Neural cell (in vitro differentiated cells): ENCODE data around the gene CCDC81. TPM values are rescaled to one million over a fixed set of nuclear protein-coding genes. Genes with fewer than 3 reads are reported as not detected.
"Not testable (repeated sequence)": the region's sequence is repeated elsewhere in the genome, so short reads cannot be mapped to it uniquely, and the experiment has no call there.

Experiments
- H2AFZ ChIP-seq: fragments of 200-600, 300-800 bp; sonication (generic), shearing (Covaris generic); 2 replicates; pipeline ENCODE4 v1.6.0; 2014; ENCODE audit warnings: low read depth, mild to moderate bottlenecking, antibody characterized with exemption, low read length, moderate library complexity
- H3F3A ChIP-seq: fragments of 200-600 bp; shearing (Covaris generic); 2 replicates; pipeline ENCODE4 v1.6.1; 2016; ENCODE audit warnings: mild to moderate bottlenecking, moderate library complexity, mixed read lengths, antibody characterized with exemption, low read length; ENCODE audit not compliant: insufficient read depth, poor library complexity, severe bottlenecking
- H3K27ac ChIP-seq: fragments of 200-600, 300-800 bp; sonication (generic), shearing (Covaris generic); 2 replicates; pipeline ENCODE4 v1.5.1; 2014; ENCODE audit warnings: mild to moderate bottlenecking, low read length, moderate library complexity
- H3K27me3 ChIP-seq: fragments of 300-800, 200-600 bp; sonication (generic), shearing (Covaris generic); 2 replicates; pipeline ENCODE4 v1.6.0; 2014; ENCODE audit warnings: mild to moderate bottlenecking, low read depth, low read length, moderate library complexity; ENCODE audit not compliant: insufficient read depth
- H3K36me3 ChIP-seq: fragments of 300-800, 200-600 bp; sonication (generic), shearing (Covaris generic); 2 replicates; pipeline ENCODE4 v1.5.1; 2014; ENCODE audit warnings: mild to moderate bottlenecking, antibody characterized with exemption, low read length, moderate library complexity; ENCODE audit not compliant: insufficient read depth
- H3K4me2 ChIP-seq: fragments of 300-800, 200-600 bp; sonication (generic), shearing (Covaris generic); 2 replicates; pipeline ENCODE4 v1.6.0; 2014; ENCODE audit warnings: mild to moderate bottlenecking, low read length
- H3K4me3 ChIP-seq: fragments of 300-800, 200-600 bp; sonication (generic), shearing (Covaris generic); 2 replicates; pipeline ENCODE4 v1.5.1; 2014; ENCODE audit warnings: mild to moderate bottlenecking, low read length, moderate library complexity
- H3K79me2 ChIP-seq: fragments of 200-600 bp; shearing (Covaris generic); replicated peaks from 2 replicates; pipeline ENCODE4 v1.6.0; 2014; ENCODE audit warnings: mild to moderate bottlenecking, low read length, moderate library complexity; ENCODE audit not compliant: insufficient read depth
- H3K9ac ChIP-seq: fragments of 300-800, 200-600 bp; sonication (generic), shearing (Covaris generic); 2 replicates; pipeline ENCODE4 v1.6.1; 2016; ENCODE audit warnings: mild to moderate bottlenecking, low read length, mixed read lengths
- H3K9me2 ChIP-seq: fragments of 200-600 bp; shearing (Covaris generic); 2 replicates; pipeline ENCODE4 v1.6.1; 2016; ENCODE audit warnings: mild to moderate bottlenecking, low read length, mixed read lengths; ENCODE audit not compliant: insufficient read depth
- H3K9me3 ChIP-seq: fragments of 200-600, 300-800 bp; sonication (generic), shearing (Covaris generic); 2 replicates; pipeline ENCODE4 v1.6.1; 2016; ENCODE audit warnings: mild to moderate bottlenecking, mixed run types, low read length, moderate library complexity, mixed read lengths
- H4K20me1 ChIP-seq: fragments of 200-600 bp; shearing (Covaris generic); 2 replicates; pipeline ENCODE4 v1.6.1; 2016; ENCODE audit warnings: mild to moderate bottlenecking, mixed run types; ENCODE audit not compliant: insufficient read depth
- CTCF ChIP-seq: fragments of 450-650 bp; IDR thresholded peaks from 2 replicates; pipeline ENCODE4 v1.5.1; 2014; ENCODE audit warnings: antibody characterized with exemption, mild to moderate bottlenecking, moderate library complexity; ENCODE audit not compliant: poor library complexity, severe bottlenecking
- EP300 ChIP-seq: fragments of 450-650 bp; conservative IDR thresholded peaks from 2 replicates; pipeline ENCODE4 v1.6.1; 2014; ENCODE audit warnings: antibody characterized with exemption, mild to moderate bottlenecking, moderate library complexity; ENCODE audit not compliant: poor library complexity, severe bottlenecking
- EZH2 ChIP-seq: fragments of 200-600, 300-800 bp; shearing (Covaris generic), sonication (generic); IDR thresholded peaks from 2 replicates; pipeline ENCODE4 v1.6.1; 2014; ENCODE audit warnings: antibody characterized with exemption, low read length, borderline replicate concordance, mild to moderate bottlenecking; ENCODE audit not compliant: insufficient read depth, poor library complexity, severe bottlenecking
- MXI1 ChIP-seq: fragments of 450-650 bp; conservative IDR thresholded peaks from 2 replicates; pipeline ENCODE4 v1.6.1; 2014; ENCODE audit warnings: antibody characterized with exemption, mild to moderate bottlenecking; ENCODE audit not compliant: poor library complexity, severe bottlenecking
- POLR2AphosphoS5 ChIP-seq: IDR thresholded peaks from 2 replicates; pipeline ENCODE4 v1.6.1; 2012
- RAD21 ChIP-seq: fragments of 450-650 bp; conservative IDR thresholded peaks from 2 replicates; pipeline ENCODE4 v1.6.1; 2014; ENCODE audit warnings: antibody characterized with exemption, mild to moderate bottlenecking, moderate library complexity
- SMC3 ChIP-seq: fragments of 450-650 bp; conservative IDR thresholded peaks from 2 replicates; pipeline ENCODE4 v1.6.1; 2014; ENCODE audit warnings: antibody characterized with exemption, mild to moderate bottlenecking, moderate library complexity; ENCODE audit not compliant: poor library complexity
- TAF1 ChIP-seq: IDR thresholded peaks from 2 replicates; pipeline ENCODE4 v1.6.1; 2012; ENCODE audit warnings: low read depth
- polyA plus RNA-seq: library from polyadenylated mRNA; depleted of rRNA; stranded (reverse); fragments of >200 nt; gene quantifications from 2 replicates; pipeline ENCODE4 v1.2.3, GENCODE V29; 2014
- TF ChIP-seq, protein P1 (sequence below): IDR thresholded peaks from 2 replicates; pipeline ENCODE4 v1.6.1; 2012; ENCODE audit warnings: borderline replicate concordance

CCDC81 gene
- polyA plus RNA-seq, 1 donor from 2014 or later, result 2.5 TPM

GRCh38 chr11:86427441-86427840 lies 52.8 kb downstream of the CCDC81 start:
- H4K20me1 ChIP-seq, result no peaks in the 10 kb centered on the region
- H3K9me2 ChIP-seq, result no peaks in the 10 kb centered on the region
- H3F3A ChIP-seq, result no peaks in the 10 kb centered on the region
- H3K79me2 ChIP-seq, result no peaks in the 10 kb centered on the region
- H3K9ac ChIP-seq, result no peak overlapping the region
- no peak overlapping the region for H3K4me3 ChIP-seq
- H2AFZ ChIP-seq, result no peak overlapping the region
- H3K36me3 ChIP-seq, result no peaks in the 10 kb centered on the region
- no peak overlapping the region for H3K27ac ChIP-seq
- H3K27me3 ChIP-seq, result no peaks in the 10 kb centered on the region
- peaks cover 3% of the 10 kb centered on the region for H3K9me3 ChIP-seq
- no peak overlapping the region for H3K4me2 ChIP-seq
- TF ChIP-seq POLR2AphosphoS5, result no peak
- TF ChIP-seq, protein P1, sequence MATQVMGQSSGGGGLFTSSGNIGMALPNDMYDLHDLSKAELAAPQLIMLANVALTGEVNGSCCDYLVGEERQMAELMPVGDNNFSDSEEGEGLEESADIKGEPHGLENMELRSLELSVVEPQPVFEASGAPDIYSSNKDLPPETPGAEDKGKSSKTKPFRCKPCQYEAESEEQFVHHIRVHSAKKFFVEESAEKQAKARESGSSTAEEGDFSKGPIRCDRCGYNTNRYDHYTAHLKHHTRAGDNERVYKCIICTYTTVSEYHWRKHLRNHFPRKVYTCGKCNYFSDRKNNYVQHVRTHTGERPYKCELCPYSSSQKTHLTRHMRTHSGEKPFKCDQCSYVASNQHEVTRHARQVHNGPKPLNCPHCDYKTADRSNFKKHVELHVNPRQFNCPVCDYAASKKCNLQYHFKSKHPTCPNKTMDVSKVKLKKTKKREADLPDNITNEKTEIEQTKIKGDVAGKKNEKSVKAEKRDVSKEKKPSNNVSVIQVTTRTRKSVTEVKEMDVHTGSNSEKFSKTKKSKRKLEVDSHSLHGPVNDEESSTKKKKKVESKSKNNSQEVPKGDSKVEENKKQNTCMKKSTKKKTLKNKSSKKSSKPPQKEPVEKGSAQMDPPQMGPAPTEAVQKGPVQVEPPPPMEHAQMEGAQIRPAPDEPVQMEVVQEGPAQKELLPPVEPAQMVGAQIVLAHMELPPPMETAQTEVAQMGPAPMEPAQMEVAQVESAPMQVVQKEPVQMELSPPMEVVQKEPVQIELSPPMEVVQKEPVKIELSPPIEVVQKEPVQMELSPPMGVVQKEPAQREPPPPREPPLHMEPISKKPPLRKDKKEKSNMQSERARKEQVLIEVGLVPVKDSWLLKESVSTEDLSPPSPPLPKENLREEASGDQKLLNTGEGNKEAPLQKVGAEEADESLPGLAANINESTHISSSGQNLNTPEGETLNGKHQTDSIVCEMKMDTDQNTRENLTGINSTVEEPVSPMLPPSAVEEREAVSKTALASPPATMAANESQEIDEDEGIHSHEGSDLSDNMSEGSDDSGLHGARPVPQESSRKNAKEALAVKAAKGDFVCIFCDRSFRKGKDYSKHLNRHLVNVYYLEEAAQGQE, result no peak
- TF ChIP-seq CTCF, result no peak
- no peak for TF ChIP-seq TAF1
- TF ChIP-seq EZH2, result no peak
- no peak for TF ChIP-seq SMC3
- TF ChIP-seq RAD21, result no peak
- no peak for TF ChIP-seq MXI1
- no peak for TF ChIP-seq EP300

GRCh38 chr11:86431258-86431657 lies 56.6 kb downstream of the CCDC81 start:
- Histone ChIP-seq H3K4me3 (no peak overlapping the region), H3K4me2 (no peak overlapping the region), H3K36me3 (no peaks in the 10 kb centered on the region), H3K27me3 (no peaks in the 10 kb centered on the region), H3K9me2 (no peaks in the 10 kb centered on the region), H3K79me2 (no peaks in the 10 kb centered on the region), H3K9ac (no peak overlapping the region), H3K9me3 (peaks cover 3% of the 10 kb centered on the region), H2AFZ (no peak overlapping the region), H4K20me1 (no peaks in the 10 kb centered on the region), H3F3A (no peaks in the 10 kb centered on the region), H3K27ac (no peak overlapping the region)
- TF ChIP-seq CTCF (no peak), SMC3 (no peak), MXI1 (no peak), EZH2 (no peak), POLR2AphosphoS5 (no peak), EP300 (no peak), TAF1 (no peak)
- TF ChIP-seq, protein P1, result no peak

- H3K4me3 ChIP-seq, H4K20me1 ChIP-seq, H3K27me3 ChIP-seq, H2AFZ ChIP-seq, H3K9ac ChIP-seq, H3K79me2 ChIP-seq, H3K27ac ChIP-seq, H3F3A ChIP-seq, H3K36me3 ChIP-seq, H3K9me2 ChIP-seq, H3K4me2 ChIP-seq, H3K9me3 ChIP-seq: not testable (repeated sequence)
Measured at GRCh38 chr11:86433361-86434095, 58.8 kb downstream of the CCDC81 start.
